Neural cell (in vitro differentiated cells): ENCODE measurements around the gene CEL. TPM values are rescaled to one million over a fixed set of nuclear protein-coding genes. Genes with fewer than 3 reads are reported as not detected.

Experiments
- H2AFZ ChIP-seq: fragments of 200-600, 300-800 bp; sonication (generic), shearing (Covaris generic); 2 replicates; pipeline ENCODE4 v1.6.0; 2014; ENCODE audit warnings: low read depth, mild to moderate bottlenecking, antibody characterized with exemption, low read length, moderate library complexity
- H3F3A ChIP-seq: fragments of 200-600 bp; shearing (Covaris generic); 2 replicates; pipeline ENCODE4 v1.6.1; 2016; ENCODE audit warnings: mild to moderate bottlenecking, moderate library complexity, mixed read lengths, antibody characterized with exemption, low read length; ENCODE audit not compliant: insufficient read depth, poor library complexity, severe bottlenecking
- H3K27ac ChIP-seq: fragments of 200-600, 300-800 bp; sonication (generic), shearing (Covaris generic); 2 replicates; pipeline ENCODE4 v1.5.1; 2014; ENCODE audit warnings: mild to moderate bottlenecking, low read length, moderate library complexity
- H3K27me3 ChIP-seq: fragments of 300-800, 200-600 bp; sonication (generic), shearing (Covaris generic); 2 replicates; pipeline ENCODE4 v1.6.0; 2014; ENCODE audit warnings: mild to moderate bottlenecking, low read depth, low read length, moderate library complexity; ENCODE audit not compliant: insufficient read depth
- H3K36me3 ChIP-seq: fragments of 300-800, 200-600 bp; sonication (generic), shearing (Covaris generic); 2 replicates; pipeline ENCODE4 v1.5.1; 2014; ENCODE audit warnings: mild to moderate bottlenecking, antibody characterized with exemption, low read length, moderate library complexity; ENCODE audit not compliant: insufficient read depth
- H3K4me2 ChIP-seq: fragments of 300-800, 200-600 bp; sonication (generic), shearing (Covaris generic); 2 replicates; pipeline ENCODE4 v1.6.0; 2014; ENCODE audit warnings: mild to moderate bottlenecking, low read length
- H3K4me3 ChIP-seq: fragments of 300-800, 200-600 bp; sonication (generic), shearing (Covaris generic); 2 replicates; pipeline ENCODE4 v1.5.1; 2014; ENCODE audit warnings: mild to moderate bottlenecking, low read length, moderate library complexity
- H3K79me2 ChIP-seq: fragments of 200-600 bp; shearing (Covaris generic); replicated peaks from 2 replicates; pipeline ENCODE4 v1.6.0; 2014; ENCODE audit warnings: mild to moderate bottlenecking, low read length, moderate library complexity; ENCODE audit not compliant: insufficient read depth
- H3K9ac ChIP-seq: fragments of 300-800, 200-600 bp; sonication (generic), shearing (Covaris generic); 2 replicates; pipeline ENCODE4 v1.6.1; 2016; ENCODE audit warnings: mild to moderate bottlenecking, low read length, mixed read lengths
- H3K9me2 ChIP-seq: fragments of 200-600 bp; shearing (Covaris generic); 2 replicates; pipeline ENCODE4 v1.6.1; 2016; ENCODE audit warnings: mild to moderate bottlenecking, low read length, mixed read lengths; ENCODE audit not compliant: insufficient read depth
- H3K9me3 ChIP-seq: fragments of 200-600, 300-800 bp; sonication (generic), shearing (Covaris generic); 2 replicates; pipeline ENCODE4 v1.6.1; 2016; ENCODE audit warnings: mild to moderate bottlenecking, mixed run types, low read length, moderate library complexity, mixed read lengths
- H4K20me1 ChIP-seq: fragments of 200-600 bp; shearing (Covaris generic); 2 replicates; pipeline ENCODE4 v1.6.1; 2016; ENCODE audit warnings: mild to moderate bottlenecking, mixed run types; ENCODE audit not compliant: insufficient read depth
- CTCF ChIP-seq: fragments of 450-650 bp; IDR thresholded peaks from 2 replicates; pipeline ENCODE4 v1.5.1; 2014; ENCODE audit warnings: antibody characterized with exemption, mild to moderate bottlenecking, moderate library complexity; ENCODE audit not compliant: poor library complexity, severe bottlenecking
- EP300 ChIP-seq: fragments of 450-650 bp; conservative IDR thresholded peaks from 2 replicates; pipeline ENCODE4 v1.6.1; 2014; ENCODE audit warnings: antibody characterized with exemption, mild to moderate bottlenecking, moderate library complexity; ENCODE audit not compliant: poor library complexity, severe bottlenecking
- EZH2 ChIP-seq: fragments of 200-600, 300-800 bp; shearing (Covaris generic), sonication (generic); IDR thresholded peaks from 2 replicates; pipeline ENCODE4 v1.6.1; 2014; ENCODE audit warnings: antibody characterized with exemption, low read length, borderline replicate concordance, mild to moderate bottlenecking; ENCODE audit not compliant: insufficient read depth, poor library complexity, severe bottlenecking
- MXI1 ChIP-seq: fragments of 450-650 bp; conservative IDR thresholded peaks from 2 replicates; pipeline ENCODE4 v1.6.1; 2014; ENCODE audit warnings: antibody characterized with exemption, mild to moderate bottlenecking; ENCODE audit not compliant: poor library complexity, severe bottlenecking
- POLR2AphosphoS5 ChIP-seq: IDR thresholded peaks from 2 replicates; pipeline ENCODE4 v1.6.1; 2012
- RAD21 ChIP-seq: fragments of 450-650 bp; conservative IDR thresholded peaks from 2 replicates; pipeline ENCODE4 v1.6.1; 2014; ENCODE audit warnings: antibody characterized with exemption, mild to moderate bottlenecking, moderate library complexity
- REST ChIP-seq: IDR thresholded peaks from 2 replicates; pipeline ENCODE4 v1.6.1; 2012; ENCODE audit warnings: borderline replicate concordance
- SMC3 ChIP-seq: fragments of 450-650 bp; conservative IDR thresholded peaks from 2 replicates; pipeline ENCODE4 v1.6.1; 2014; ENCODE audit warnings: antibody characterized with exemption, mild to moderate bottlenecking, moderate library complexity; ENCODE audit not compliant: poor library complexity
- TAF1 ChIP-seq: IDR thresholded peaks from 2 replicates; pipeline ENCODE4 v1.6.1; 2012; ENCODE audit warnings: low read depth
- polyA plus RNA-seq: library from polyadenylated mRNA; depleted of rRNA; stranded (reverse); fragments of >200 nt; gene quantifications from 2 replicates; pipeline ENCODE4 v1.2.3, GENCODE V29; 2014

CEL gene
- polyA plus RNA-seq, 1 donor from 2014 or later = 0.95 TPM

GRCh38 chr9:133075925-133076630 lies 14.3 kb downstream of the CEL start:
- no peaks in the 10 kb centered on the region for H3K9me2 ChIP-seq
- no peaks in the 10 kb centered on the region for H3F3A ChIP-seq
- H3K27ac ChIP-seq = no peak overlapping the region
- no peaks in the 10 kb centered on the region for H3K9me3 ChIP-seq
- no peak overlapping the region for H2AFZ ChIP-seq
- no peaks in the 10 kb centered on the region for H3K79me2 ChIP-seq
- H3K4me2 ChIP-seq = no peak overlapping the region
- no peak overlapping the region for H3K9ac ChIP-seq
- TF ChIP-seq TAF1 (no peak), EP300 (no peak), MXI1 (no peak), REST (no peak), RAD21 (no peak), POLR2AphosphoS5 (no peak), CTCF (no peak), EZH2 (no peak), SMC3 (no peak)
- no peaks in the 10 kb centered on the region for H4K20me1 ChIP-seq
- H3K36me3 ChIP-seq = no peaks in the 10 kb centered on the region
- H3K27me3 ChIP-seq = no peaks in the 10 kb centered on the region
- no peak overlapping the region for H3K4me3 ChIP-seq

GRCh38 chr9:133076691-133077090 lies 14.9 kb downstream of the CEL start:
- H2AFZ ChIP-seq = no peak overlapping the region

More at GRCh38 chr9:133076691-133077090, 14.9 kb downstream of the CEL start:
- H3K79me2 ChIP-seq = no peaks in the 10 kb centered on the region
- no peaks in the 10 kb centered on the region for H3K9me2 ChIP-seq
- H3K9ac ChIP-seq = no peak overlapping the region
- H3K4me3 ChIP-seq = no peak overlapping the region
- H3K4me2 ChIP-seq = no peak overlapping the region
- H4K20me1 ChIP-seq = no peaks in the 10 kb centered on the region
- TF ChIP-seq RAD21 (no peak), CTCF (no peak), REST (no peak), POLR2AphosphoS5 (no peak), SMC3 (no peak), EP300 (no peak), EZH2 (no peak)
- no peaks in the 10 kb centered on the region for H3K9me3 ChIP-seq
- no peaks in the 10 kb centered on the region for H3K36me3 ChIP-seq
- H3K27me3 ChIP-seq = no peaks in the 10 kb centered on the region
- H3F3A ChIP-seq = no peaks in the 10 kb centered on the region
- no peak overlapping the region for H3K27ac ChIP-seq
